ENCODE data around the gene P2RY6.

DNA sequence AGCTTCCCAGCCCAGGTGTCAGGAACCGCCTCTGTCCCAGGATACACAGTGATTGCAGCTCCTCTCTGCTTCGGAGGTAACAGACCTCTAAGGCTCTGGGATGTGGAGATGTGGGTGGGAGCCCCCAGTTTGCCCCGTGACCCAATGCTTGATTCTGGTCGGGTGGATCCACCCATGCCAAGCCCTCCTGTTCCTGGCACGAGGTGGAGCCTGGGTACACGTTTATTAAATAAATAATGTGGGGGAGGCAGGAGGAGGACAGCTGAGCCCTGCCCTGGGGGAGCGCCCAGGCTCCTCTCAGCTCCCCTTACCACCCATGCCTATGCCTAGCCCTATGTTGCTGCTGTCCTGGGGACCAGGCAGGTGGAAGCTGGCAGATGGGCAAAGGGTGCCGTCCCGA is 52.0 kb downstream of the P2RY6 start:
- TF ChIP-seq, protein P1, sequence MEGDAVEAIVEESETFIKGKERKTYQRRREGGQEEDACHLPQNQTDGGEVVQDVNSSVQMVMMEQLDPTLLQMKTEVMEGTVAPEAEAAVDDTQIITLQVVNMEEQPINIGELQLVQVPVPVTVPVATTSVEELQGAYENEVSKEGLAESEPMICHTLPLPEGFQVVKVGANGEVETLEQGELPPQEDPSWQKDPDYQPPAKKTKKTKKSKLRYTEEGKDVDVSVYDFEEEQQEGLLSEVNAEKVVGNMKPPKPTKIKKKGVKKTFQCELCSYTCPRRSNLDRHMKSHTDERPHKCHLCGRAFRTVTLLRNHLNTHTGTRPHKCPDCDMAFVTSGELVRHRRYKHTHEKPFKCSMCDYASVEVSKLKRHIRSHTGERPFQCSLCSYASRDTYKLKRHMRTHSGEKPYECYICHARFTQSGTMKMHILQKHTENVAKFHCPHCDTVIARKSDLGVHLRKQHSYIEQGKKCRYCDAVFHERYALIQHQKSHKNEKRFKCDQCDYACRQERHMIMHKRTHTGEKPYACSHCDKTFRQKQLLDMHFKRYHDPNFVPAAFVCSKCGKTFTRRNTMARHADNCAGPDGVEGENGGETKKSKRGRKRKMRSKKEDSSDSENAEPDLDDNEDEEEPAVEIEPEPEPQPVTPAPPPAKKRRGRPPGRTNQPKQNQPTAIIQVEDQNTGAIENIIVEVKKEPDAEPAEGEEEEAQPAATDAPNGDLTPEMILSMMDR (optimal IDR thresholded peaks at IDR 0.05 in 1 of 3, IDR thresholded peaks at IDR 0.05 in 1 of 3, conservative IDR thresholded peaks at IDR 0.05 in 1 of 3; ENCODE audit: extremely low read depth in 1 of 3, insufficient read depth in 2 of 3, low read length in 3 of 3) = no peak
- no peak for TF ChIP-seq EZH2 (IDR thresholded peaks at IDR 0.05; ENCODE audit: low read length)

All from keratinocyte (primary cell).